ENCODE data around the gene SIGLEC11. TPM values are rescaled to one million over a fixed set of nuclear protein-coding genes. Genes with fewer than 3 reads are reported as not detected.
A peak's percentile ranks its signal among the peaks of the same experiment; 100 is the strongest.
"Not testable (repeated sequence)": the region's sequence is repeated elsewhere in the genome, so short reads cannot be mapped to it uniquely, and the experiment has no call there.

SIGLEC11 gene, protein sequence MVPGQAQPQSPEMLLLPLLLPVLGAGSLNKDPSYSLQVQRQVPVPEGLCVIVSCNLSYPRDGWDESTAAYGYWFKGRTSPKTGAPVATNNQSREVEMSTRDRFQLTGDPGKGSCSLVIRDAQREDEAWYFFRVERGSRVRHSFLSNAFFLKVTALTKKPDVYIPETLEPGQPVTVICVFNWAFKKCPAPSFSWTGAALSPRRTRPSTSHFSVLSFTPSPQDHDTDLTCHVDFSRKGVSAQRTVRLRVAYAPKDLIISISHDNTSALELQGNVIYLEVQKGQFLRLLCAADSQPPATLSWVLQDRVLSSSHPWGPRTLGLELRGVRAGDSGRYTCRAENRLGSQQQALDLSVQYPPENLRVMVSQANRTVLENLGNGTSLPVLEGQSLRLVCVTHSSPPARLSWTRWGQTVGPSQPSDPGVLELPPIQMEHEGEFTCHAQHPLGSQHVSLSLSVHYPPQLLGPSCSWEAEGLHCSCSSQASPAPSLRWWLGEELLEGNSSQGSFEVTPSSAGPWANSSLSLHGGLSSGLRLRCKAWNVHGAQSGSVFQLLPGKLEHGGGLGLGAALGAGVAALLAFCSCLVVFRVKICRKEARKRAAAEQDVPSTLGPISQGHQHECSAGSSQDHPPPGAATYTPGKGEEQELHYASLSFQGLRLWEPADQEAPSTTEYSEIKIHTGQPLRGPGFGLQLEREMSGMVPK
- total RNA-seq = not detected
- total RNA-seq = 0 reads per million in 2 donors

DNA sequence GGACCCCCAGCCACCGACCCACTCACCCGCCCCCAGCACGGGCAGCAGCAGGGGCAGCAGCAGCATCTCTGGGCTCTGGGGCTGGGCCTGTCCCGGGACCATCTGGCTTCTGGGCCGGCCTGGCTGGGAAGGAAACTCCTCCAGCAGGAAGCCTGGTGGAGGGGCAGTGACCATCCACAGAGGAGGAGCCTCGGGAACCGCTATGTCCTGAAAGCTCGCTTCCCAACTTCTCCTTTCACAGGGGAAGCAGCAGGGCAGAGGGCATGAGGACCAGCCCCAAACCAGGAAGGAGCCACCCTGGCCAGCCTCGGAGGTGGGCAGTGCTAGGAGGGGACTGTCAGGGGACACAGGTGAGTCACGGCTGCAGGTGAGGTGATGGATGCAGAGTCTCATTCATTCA, at the start of gene SIGLEC11:
SIGLEC11 (minus strand) TSS at position 193 of the 400 bp plus-strand sequence; CDS start at position 102, 91 bp downstream.
- H3K27ac Mint-ChIP-seq; DNase-seq; H3K36me3 Mint-ChIP-seq (ENCODE audit: low read depth); H3K4me1 Mint-ChIP-seq; ATAC-seq; H3K27me3 Mint-ChIP-seq; H3K9me3 ChIP-seq (ENCODE audit: control insufficient read depth, low read length, poor library complexity, severe bottlenecking); H3K4me3 Mint-ChIP-seq: not testable (repeated sequence)

DNA sequence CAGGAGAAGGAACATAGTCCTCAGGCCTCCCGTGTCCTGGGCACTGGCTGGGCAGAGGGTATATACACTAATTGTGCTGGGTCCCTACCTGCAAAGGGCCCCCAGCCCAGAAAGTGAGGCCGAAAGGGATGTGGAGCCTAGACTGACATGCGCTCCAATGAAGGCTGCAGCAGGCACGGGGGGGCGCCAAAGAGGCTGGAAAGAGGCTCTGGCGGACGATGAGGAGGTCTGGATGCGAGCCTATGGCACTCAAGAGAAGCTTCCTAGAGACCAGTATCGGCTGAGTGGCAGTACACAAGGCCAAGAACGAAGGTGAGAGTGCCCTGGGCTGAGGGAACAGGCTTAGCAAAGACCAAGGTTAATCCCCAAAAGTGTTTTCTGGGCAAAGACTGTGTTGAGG, 47.6 kb upstream of the SIGLEC11 start:
- Mint-ChIP-seq H3K4me3 (no peak overlapping the region), H3K27me3 (no peaks in the 10 kb centered on the region), H3K4me1 (peaks cover 14% of the 10 kb centered on the region), H3K36me3 (ENCODE audit: low read depth) (peaks cover 12% of the 10 kb centered on the region), H3K27ac (peak overlapping the region; percentile 83)
- ATAC-seq = no peak
- H3K9me3 ChIP-seq (ENCODE audit: control insufficient read depth, low read length, poor library complexity, severe bottlenecking) = no peaks in the 10 kb centered on the region
- no peak for DNase-seq

DNA sequence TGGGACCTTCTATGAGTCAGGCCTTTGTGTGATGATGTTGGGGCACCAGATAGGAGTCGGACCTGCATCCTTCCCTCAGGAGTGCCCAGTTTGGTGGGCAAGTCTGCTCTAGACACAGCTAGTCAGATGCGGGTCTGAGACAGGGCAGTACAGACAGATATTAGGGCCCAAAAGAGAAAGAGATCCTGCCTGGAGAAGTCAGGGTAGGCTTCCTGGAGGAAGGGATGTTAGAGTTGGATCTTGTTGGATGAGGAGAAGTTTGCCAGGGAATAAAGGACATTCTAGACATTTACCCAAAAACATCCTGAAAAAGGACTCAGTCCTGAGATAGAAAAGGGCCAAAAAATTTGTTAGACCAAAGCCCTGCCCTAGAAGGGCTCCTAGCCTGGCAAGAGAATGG, 47.0 kb upstream of the SIGLEC11 start:
- Mint-ChIP-seq H3K36me3 (ENCODE audit: low read depth) (peaks cover 7% of the 10 kb centered on the region), H3K27me3 (no peaks in the 10 kb centered on the region), H3K4me1 (peaks cover 14% of the 10 kb centered on the region), H3K4me3 (no peak overlapping the region), H3K27ac (peak overlapping the region; percentile 83)
- DNase-seq (no peak), ATAC-seq (no peak)
- no peaks in the 10 kb centered on the region for H3K9me3 ChIP-seq (ENCODE audit: control insufficient read depth, low read length, poor library complexity, severe bottlenecking)

DNA sequence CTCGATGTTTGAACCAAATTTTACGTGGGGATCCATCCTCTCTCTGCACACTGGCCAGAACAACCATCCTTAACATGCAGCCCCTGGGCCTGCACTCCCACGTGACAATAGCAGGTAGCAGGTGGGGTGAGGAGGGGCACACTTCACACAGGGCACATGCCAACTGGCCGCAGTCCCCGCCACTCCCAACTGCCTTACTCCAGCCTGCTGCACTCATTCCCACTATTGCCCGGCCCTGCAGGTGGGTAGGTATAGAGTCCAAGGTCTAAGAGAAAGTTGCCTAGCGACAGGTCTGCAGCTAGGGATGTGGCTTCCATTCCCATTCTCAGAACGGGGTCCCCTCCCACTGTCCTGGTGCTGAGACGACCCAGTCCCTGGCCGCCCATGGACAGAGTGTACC, 46.2 kb upstream of the SIGLEC11 start:
- no peak for ATAC-seq
- Mint-ChIP-seq H3K27me3 (no peaks in the 10 kb centered on the region), H3K4me1 (peaks cover 14% of the 10 kb centered on the region), H3K27ac (peak overlapping the region; percentile 83), H3K4me3 (no peak overlapping the region), H3K36me3 (ENCODE audit: low read depth) (peaks cover 6% of the 10 kb centered on the region)
- DNase-seq = no peak
- H3K9me3 ChIP-seq (ENCODE audit: control insufficient read depth, low read length, poor library complexity, severe bottlenecking) = no peaks in the 10 kb centered on the region

DNA sequence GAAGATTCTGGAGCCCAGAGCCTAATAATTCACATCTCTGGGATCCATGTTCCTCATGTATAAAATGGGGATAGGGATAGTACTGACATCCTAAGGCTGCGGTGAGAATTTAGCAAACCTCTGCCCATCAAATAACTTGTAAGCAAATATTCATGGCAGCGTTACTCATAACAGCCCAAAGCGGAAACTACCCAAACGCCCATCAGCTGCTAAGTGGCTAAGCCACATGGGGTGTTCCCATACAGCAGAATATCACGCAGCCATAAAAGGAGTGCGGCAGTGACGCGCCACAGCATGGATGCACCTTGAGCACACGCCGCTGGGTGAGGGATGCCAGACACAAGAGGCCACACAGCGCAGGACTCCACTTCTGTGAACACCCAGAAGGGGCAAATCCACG, 44.5 kb upstream of the SIGLEC11 start:
- Mint-ChIP-seq H3K27ac (peak overlapping the region; percentile 72), H3K36me3 (ENCODE audit: low read depth) (peaks cover 6% of the 10 kb centered on the region), H3K27me3 (no peaks in the 10 kb centered on the region), H3K4me3 (no peak overlapping the region), H3K4me1 (peaks cover 16% of the 10 kb centered on the region)
- peak; percentile 57 for ATAC-seq
- no peak for DNase-seq
- H3K9me3 ChIP-seq (ENCODE audit: control insufficient read depth, low read length, poor library complexity, severe bottlenecking) = no peaks in the 10 kb centered on the region

DNA sequence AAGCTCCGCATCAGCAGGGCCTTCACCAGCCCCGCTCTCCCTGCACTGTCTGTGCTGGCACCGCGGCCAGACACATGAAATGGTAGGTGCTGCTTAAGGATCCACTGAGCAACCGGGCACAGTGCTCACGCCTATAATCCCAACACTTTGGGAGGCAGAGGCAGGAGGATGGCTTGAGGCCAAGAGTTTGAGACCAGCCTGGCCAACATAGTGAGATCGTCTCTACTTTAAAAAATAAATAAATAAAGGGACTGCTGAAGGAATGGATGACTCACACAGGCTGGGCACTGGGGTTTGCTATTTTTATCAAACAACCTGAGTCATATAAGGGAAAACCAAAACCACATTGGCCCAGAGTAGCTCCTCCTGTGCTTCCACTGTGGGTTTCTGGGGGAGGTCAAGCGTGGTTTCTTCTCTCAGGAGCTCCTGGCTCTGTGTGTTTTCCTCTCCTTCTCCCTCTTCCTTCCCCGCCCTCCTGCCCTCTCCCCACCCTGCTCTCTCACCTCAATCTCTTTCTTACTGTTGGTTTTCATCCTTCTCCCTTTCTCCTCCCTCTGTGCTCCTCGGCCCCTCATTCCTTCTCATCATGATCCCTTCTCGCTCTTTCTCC, 42.9 kb upstream of the SIGLEC11 start:
- peak; percentile 44 for ATAC-seq
- peaks cover 9% of the 10 kb centered on the region for H3K36me3 Mint-ChIP-seq (ENCODE audit: low read depth)
- peak overlapping the region; percentile 82 for H3K4me3 Mint-ChIP-seq

DNA sequence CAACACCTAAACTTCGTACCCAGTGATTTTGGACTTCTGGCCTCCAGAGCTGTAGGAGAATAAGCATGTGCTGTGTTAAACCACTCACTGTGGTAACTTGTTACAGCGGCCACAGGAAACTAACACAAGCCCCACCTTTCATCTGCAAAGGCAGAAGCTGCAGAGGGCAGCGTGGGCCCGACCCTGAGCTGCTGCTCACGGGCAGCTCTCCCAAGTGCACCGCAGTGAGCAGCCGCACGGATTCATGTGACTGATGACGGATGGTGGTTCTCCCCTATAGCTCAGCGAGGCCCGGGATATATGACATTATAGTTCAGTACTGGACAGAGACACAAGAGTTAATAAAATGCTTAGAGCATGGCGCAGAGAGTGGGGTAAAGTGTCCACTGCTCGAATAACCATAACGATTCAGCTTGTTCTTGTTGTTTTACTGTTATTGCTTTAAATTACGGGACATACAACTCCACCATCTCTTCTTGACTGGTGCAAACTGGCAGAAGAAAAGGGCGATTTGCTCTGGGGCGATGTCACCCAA, 42.3 kb upstream of the SIGLEC11 start:
- Mint-ChIP-seq H3K27ac (peak overlapping the region; percentile 72), H3K27me3 (no peaks in the 10 kb centered on the region), H3K4me1 (peaks cover 16% of the 10 kb centered on the region), H3K4me3 (no peak overlapping the region), H3K36me3 (ENCODE audit: low read depth) (peaks cover 9% of the 10 kb centered on the region)
- no peak for ATAC-seq
- H3K9me3 ChIP-seq (ENCODE audit: control insufficient read depth, low read length, poor library complexity, severe bottlenecking) = no peaks in the 10 kb centered on the region
- DNase-seq = no peak

More for the DNA sequence above, 42.9 kb upstream of the SIGLEC11 start:
- H3K27me3 Mint-ChIP-seq = no peaks in the 10 kb centered on the region
- peak overlapping the region; percentile 72 for H3K27ac Mint-ChIP-seq
- DNase-seq = no peak
- H3K9me3 ChIP-seq (ENCODE audit: control insufficient read depth, low read length, poor library complexity, severe bottlenecking) = no peaks in the 10 kb centered on the region
- peaks cover 16% of the 10 kb centered on the region for H3K4me1 Mint-ChIP-seq

DNA sequence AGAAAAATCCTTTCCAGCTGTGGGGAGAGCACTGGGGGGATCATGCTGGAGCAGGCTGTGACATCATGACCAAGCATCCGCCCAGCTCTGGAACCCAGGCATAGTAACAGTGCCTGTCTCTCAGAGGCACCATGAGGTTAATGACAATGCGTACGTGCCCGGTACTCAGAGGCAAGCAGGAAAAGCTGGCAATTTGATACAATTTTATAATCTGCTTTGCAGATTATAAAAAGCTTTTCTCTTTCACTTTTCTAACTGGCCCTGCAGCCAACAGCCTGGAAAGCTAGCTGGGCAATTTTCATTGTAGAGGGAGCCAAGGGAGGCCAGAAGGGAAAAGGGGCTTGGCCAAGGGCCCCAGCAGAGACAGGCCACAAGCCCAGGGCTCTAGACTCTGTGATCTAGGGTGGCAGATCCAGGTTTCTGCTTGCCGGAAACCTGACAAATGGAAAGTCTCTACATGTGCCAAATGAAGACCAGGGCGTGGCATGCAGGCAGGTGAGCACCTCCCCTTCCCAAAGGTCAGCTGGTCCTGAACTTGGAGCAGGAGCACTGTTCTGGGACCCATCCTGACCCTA, 41.5 kb upstream of the SIGLEC11 start:
- no peak overlapping the region for H3K4me3 Mint-ChIP-seq
- H3K9me3 ChIP-seq (ENCODE audit: control insufficient read depth, low read length, poor library complexity, severe bottlenecking) = no peaks in the 10 kb centered on the region
- peaks cover 11% of the 10 kb centered on the region for H3K36me3 Mint-ChIP-seq (ENCODE audit: low read depth)
- H3K4me1 Mint-ChIP-seq = peaks cover 11% of the 10 kb centered on the region
- DNase-seq (no peak), ATAC-seq (no peak)
- H3K27me3 Mint-ChIP-seq = no peaks in the 10 kb centered on the region
- no peak overlapping the region for H3K27ac Mint-ChIP-seq

DNA sequence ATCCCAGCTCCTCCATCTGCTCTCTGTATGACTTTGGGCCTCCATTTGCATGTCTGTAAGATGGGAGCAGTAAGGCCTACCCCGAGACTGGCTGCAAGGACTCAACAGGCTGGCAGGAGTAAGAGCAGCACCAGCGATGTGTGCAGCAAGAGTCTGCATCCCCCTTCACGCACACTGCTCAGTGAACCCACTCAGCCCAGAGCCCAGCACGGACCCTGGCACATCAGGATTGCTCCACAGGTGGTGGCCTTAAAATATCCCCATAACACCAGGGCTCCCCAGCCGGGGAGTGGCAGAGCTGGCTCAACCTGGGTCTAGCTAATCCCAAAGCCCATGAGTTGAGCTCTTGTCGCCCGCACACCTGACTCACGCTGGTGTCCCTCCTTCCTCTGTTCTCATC, 40.8 kb upstream of the SIGLEC11 start:
- H3K9me3 ChIP-seq (ENCODE audit: control insufficient read depth, low read length, poor library complexity, severe bottlenecking) = no peaks in the 10 kb centered on the region
- Mint-ChIP-seq H3K36me3 (ENCODE audit: low read depth) (peaks cover 9% of the 10 kb centered on the region), H3K4me3 (no peak overlapping the region), H3K4me1 (peaks cover 11% of the 10 kb centered on the region), H3K27ac (no peak overlapping the region), H3K27me3 (no peaks in the 10 kb centered on the region)
- ATAC-seq (no peak), DNase-seq (no peak)

DNA sequence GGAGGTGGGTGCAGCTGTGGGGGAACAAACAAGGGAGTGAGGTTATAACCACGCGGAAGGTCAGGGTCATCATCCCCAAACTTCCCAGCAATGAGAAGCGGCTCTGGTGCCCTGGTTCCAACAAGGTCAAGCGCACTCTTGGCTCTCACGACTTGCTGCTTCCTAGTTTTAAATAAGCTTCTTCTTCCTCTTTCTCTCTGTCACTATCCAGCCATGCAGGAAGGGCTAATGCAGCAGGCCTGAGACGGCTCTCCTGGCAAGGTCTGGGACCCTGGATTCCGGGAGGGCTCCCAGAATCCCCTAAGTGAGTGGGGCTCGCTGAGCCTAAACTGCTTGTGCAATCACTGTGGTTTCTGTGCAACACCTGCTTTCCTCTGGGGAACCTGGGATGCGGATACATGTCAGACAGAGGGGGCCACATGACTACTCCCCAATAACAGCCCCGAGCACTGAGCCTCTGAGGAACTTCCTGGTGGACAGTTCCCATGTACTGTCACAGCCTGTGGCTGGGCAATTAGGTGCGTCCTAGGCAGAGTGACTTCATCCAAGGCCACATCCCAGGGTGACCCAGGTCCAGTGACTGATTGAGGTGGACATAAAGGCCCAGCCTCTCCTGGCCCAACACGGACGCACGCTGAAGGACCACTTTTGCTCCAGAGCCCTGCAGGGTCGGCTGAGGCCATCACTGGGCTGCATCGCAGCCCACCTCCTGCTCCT, 40.0 kb upstream of the SIGLEC11 start:
- no peak overlapping the region for H3K4me3 Mint-ChIP-seq
- peaks cover 8% of the 10 kb centered on the region for H3K36me3 Mint-ChIP-seq (ENCODE audit: low read depth)
- H3K4me1 Mint-ChIP-seq = peaks cover 11% of the 10 kb centered on the region
- H3K27ac Mint-ChIP-seq = no peak overlapping the region
- no peaks in the 10 kb centered on the region for H3K9me3 ChIP-seq (ENCODE audit: control insufficient read depth, low read length, poor library complexity, severe bottlenecking)
- ATAC-seq = no peak
- DNase-seq = no peak
- H3K27me3 Mint-ChIP-seq = no peaks in the 10 kb centered on the region

DNA sequence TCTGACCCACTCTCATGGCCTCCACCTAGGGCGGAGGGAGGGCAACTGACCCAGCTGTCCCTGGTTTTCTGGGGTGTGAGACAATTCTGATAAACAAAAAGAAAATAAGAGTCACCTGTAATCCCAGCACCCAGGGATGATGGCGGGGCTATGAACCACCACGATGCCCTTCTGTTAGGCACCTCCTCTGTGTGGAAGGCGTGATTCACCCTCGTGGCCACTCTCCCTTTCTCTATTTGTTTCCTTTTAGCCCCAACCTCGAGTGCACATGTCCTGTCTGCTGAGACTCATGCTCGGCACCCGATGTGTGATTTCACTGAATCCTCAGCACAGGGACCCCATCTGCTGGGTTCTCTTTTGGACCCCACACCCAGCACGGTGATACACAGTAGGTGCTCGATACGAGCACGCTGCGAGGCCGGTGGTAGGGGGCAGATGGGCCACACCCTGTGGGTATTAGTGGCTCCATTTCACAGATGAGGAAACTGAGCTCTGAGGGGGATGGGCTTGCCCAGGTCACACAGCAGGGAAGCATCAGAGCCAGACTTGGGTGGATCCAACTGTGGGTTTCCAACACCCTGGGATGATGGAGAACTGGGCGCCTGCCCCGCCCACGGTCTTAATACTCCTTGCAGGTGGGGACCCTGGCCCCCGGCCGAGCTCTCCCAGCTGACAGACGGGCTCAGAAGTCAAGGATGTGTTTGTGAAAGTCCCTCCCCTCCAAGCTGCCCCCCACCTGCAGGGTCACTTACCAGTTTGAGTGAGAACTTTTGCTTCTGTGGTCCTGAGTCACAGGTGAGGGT, 39.3 kb upstream of the SIGLEC11 start:
- no peak for ATAC-seq
- Mint-ChIP-seq H3K27me3 (no peaks in the 10 kb centered on the region), H3K4me3 (no peak overlapping the region), H3K27ac (no peak overlapping the region), H3K4me1 (peaks cover 11% of the 10 kb centered on the region), H3K36me3 (ENCODE audit: low read depth) (peaks cover 10% of the 10 kb centered on the region)
- DNase-seq = no peak
- no peaks in the 10 kb centered on the region for H3K9me3 ChIP-seq (ENCODE audit: control insufficient read depth, low read length, poor library complexity, severe bottlenecking)

All from T-helper 17 cell (primary cell).